Thyroid gland (tissue), 4 donors: ENCODE results near the gene ANO9. TPM values are rescaled to one million over a fixed set of nuclear protein-coding genes. Genes with fewer than 3 reads are reported as not detected.
A peak's percentile ranks its signal among the peaks of the same experiment; 100 is the strongest.

Source experiments
- DNase-seq, 2 donors: peaks; one replicate each; pipeline ENCODE4 v3.0.0-alpha.2; 2019
- H3K27ac ChIP-seq, 3 donors: fragments of 200-600 bp; sonication (generic); 1 replicate in 2 of 3; 2 replicates in 1 of 3; pipeline ENCODE4 v1.5.1; 2016 to 2019; ENCODE audit warnings: mild to moderate bottlenecking in 1 of 3, moderate library complexity in 1 of 3
- H3K27me3 ChIP-seq: fragments of 200-600 bp; sonication (generic); one replicate; pipeline ENCODE4 v1.5.1; 2019
- H3K36me3 ChIP-seq, 2 donors: fragments of 200-600 bp; sonication (generic); one replicate each; pipeline ENCODE4 v1.5.1; 2016 to 2019
- H3K4me1 ChIP-seq, 2 donors: fragments of 200-600 bp; sonication (generic); one replicate each; pipeline ENCODE4 v1.5.1; 2017 to 2019
- H3K4me3 ChIP-seq, 3 donors: fragments of 200-600 bp; sonication (generic); replicated peaks in 1 of 3; 1 replicate in 2 of 3; 2 replicates in 1 of 3; pipeline ENCODE4 v1.5.1; 2016; ENCODE audit warnings: mild to moderate bottlenecking in 1 of 3
- H3K9me3 ChIP-seq: fragments of 200-600 bp; sonication (generic); one replicate; pipeline ENCODE4 v1.5.1; 2017
- POLR2A ChIP-seq, 2 donors: fragments of 450-650 bp; IDR thresholded peaks; one replicate each; pipeline ENCODE4 v1.6.1; 2017; ENCODE audit warnings: antibody characterized with exemption in 2 of 2, mild to moderate bottlenecking in 2 of 2, moderate library complexity in 1 of 2
- WGBS, 2 donors: methylation state at CpG; one replicate each; pipeline ENCODE4 v1.1.5; 2017; 5-methylcytosine and 5-hydroxymethylcytosine counted together
- intact Hi-C: fragments of 100-400 bp; cut with DNase I; formaldehyde crosslinking; loops from one replicate; pipeline ENCODE4 v1.15.1; 2023
- total RNA-seq, 4 donors: library from RNA; depleted of rRNA; stranded (reverse); fragments of >200 nt; gene quantifications; one replicate each; pipeline ENCODE4 v1.2.3, GENCODE V29; 2016
- TF ChIP-seq, protein P1 (sequence below), 6 experiments: fragments of 200-600 bp in 3 of 6; fragments of 450-650 bp in 3 of 6; sonication (generic) in 3 of 6; IDR thresholded peaks; one replicate each; pipeline ENCODE4 v1.5.1; 2016 to 2019; ENCODE audit warnings: antibody characterized with exemption in 6 of 6, mild to moderate bottlenecking in 2 of 6, inconsistent platforms in 1 of 6, moderate library complexity in 1 of 6

ANO9 gene
- total RNA-seq, 4 donors from 2014 or later: 3.7 to 6.4 (median 4.7) TPM

DNA sequence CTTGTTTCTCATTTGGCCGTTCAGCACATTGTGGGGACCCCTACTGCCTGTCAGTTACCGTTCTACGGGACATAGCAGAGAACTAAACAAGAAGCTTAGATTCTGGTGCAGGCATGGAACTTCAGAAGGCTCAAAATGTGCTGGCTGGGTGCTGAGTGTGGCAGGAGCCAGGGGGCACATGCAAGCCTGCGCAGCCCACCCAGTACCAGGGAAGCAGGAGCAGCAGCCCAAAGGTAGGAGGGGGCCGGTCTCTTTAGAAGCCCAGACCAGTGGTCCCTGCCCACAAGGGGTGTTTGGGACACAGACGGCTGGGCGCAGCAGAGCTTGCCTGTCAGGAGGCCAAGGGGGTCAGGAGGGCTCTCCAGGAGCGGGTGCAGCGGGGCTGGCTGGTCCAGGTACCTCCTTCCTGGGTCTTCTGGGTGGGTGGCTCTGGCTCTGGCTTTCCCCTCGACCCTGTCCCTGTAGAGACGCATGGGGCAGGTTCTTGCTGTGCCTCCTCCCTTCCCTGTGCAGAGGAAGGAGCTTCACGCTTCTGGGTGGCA, 10.5 kb upstream of the ANO9 start:
- TF ChIP-seq POLR2A (IDR thresholded peaks at IDR 0.05): no peak
- TF ChIP-seq, protein P1, sequence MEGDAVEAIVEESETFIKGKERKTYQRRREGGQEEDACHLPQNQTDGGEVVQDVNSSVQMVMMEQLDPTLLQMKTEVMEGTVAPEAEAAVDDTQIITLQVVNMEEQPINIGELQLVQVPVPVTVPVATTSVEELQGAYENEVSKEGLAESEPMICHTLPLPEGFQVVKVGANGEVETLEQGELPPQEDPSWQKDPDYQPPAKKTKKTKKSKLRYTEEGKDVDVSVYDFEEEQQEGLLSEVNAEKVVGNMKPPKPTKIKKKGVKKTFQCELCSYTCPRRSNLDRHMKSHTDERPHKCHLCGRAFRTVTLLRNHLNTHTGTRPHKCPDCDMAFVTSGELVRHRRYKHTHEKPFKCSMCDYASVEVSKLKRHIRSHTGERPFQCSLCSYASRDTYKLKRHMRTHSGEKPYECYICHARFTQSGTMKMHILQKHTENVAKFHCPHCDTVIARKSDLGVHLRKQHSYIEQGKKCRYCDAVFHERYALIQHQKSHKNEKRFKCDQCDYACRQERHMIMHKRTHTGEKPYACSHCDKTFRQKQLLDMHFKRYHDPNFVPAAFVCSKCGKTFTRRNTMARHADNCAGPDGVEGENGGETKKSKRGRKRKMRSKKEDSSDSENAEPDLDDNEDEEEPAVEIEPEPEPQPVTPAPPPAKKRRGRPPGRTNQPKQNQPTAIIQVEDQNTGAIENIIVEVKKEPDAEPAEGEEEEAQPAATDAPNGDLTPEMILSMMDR (IDR thresholded peaks at IDR 0.05): no peak
- H3K36me3 ChIP-seq: no peaks in the 10 kb centered on the region
- H3K27ac ChIP-seq: no peak overlapping the region
- peaks cover 21 to 22% of the 10 kb centered on the region in 2 donors for H3K4me1 ChIP-seq
- no peaks in the 10 kb centered on the region for H3K27me3 ChIP-seq
- WGBS, 2 donors: 87 to 90% methylated on average over 9 to 10 of the region's 12 CpGs
- no peaks in the 10 kb centered on the region for H3K9me3 ChIP-seq
- H3K4me3 ChIP-seq: no peak overlapping the region
- DNase-seq: no peak
- intact Hi-C loops: loop anchor here (5.0 to 10.0 kb wide), 2 partner anchors 50 to 247 kb away; partner anchors contain the start of genes BET1L and RIC8A

DNA sequence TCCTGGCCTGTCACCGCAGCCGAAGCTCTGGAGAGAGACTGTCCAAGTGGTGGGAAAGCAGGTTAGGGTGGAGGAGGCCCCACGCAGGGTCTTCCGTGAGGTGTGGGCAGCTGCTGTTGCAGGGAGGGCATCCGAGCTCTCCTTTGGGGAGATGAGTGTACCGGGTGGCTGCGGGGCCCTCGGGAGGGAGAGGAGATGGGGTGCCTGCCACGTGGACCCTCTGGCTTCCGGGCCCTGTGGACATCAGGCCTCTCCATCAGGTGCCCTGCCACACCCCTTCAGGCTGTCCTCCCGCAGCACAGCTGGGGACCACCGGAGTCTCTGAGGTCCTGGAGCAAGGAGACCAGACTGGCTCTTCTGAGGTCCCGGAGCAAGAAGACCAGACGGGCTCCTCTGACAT, 9.9 kb upstream of the ANO9 start:
- intact Hi-C loops: loop anchor here (5.0 to 10.0 kb wide), 2 partner anchors 51 to 247 kb away; partner anchors contain the start of genes BET1L and RIC8A
- no peak overlapping the region for H3K27ac ChIP-seq

DNA sequence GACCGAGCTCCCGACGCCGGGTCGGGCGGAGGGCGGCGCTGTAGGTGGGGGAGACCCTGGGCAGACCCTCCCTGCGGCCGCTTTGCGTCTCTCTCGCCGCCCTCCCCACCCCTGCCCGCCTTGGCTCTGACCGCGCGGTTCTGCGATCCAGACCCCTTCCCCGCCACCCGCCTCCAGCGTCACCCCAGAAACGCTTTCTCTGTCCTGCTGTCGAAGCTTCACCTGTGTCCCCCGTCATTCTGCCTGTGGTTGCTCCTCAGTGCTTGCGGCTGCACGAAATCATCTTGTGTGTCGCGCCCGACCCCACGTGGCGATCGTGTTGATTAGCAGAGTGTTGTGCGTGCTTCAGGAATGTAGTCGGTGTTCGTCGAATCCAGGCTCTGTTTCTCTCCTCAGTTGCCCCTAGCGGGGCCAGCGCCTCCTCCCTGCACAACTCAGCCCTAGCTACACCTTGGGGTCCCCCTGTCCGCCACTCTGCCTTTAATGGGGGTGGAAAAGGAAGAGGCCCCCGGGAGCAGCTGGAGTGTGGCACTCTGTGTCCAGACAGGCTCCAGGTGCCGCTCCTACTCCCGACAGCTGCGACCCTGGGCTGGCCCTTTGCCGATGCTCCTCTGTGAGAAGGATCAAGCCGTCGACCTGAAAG, 9.1 kb upstream of the ANO9 start:
- WGBS, 2 donors: 1 to 6% methylated on average over 13 to 25 of the region's 46 CpGs
- TF ChIP-seq, protein P1 (IDR thresholded peaks at IDR 0.05): peak in 3 of 6 experiments; percentile 37 to 54 (median 45)
- TF ChIP-seq POLR2A (IDR thresholded peaks at IDR 0.05): no peak
- Histone ChIP-seq H3K4me1 (peaks cover 21 to 22% of the 10 kb centered on the region in 2 donors), H3K9me3 (no peaks in the 10 kb centered on the region), H3K27me3 (no peaks in the 10 kb centered on the region), H3K4me3 (peak overlapping the region; percentile 79 to 98 (median 93)), H3K36me3 (no peaks in the 10 kb centered on the region), H3K27ac (peak overlapping the region in 2 of 3 donors; percentile 92 to 96)
- peak; percentile 82 to 83 for DNase-seq
- intact Hi-C loops: loop anchor here (5.0 to 10.0 kb wide), 2 partner anchors 51 to 246 kb away; partner anchors contain the start of genes BET1L and RIC8A

More for the DNA sequence above, 9.9 kb upstream of the ANO9 start:
- Histone ChIP-seq H3K27me3 (no peaks in the 10 kb centered on the region), H3K4me3 (no peak overlapping the region), H3K4me1 (peaks cover 21 to 22% of the 10 kb centered on the region in 2 donors), H3K36me3 (no peaks in the 10 kb centered on the region), H3K9me3 (no peaks in the 10 kb centered on the region)
- TF ChIP-seq POLR2A (IDR thresholded peaks at IDR 0.05): no peak
- TF ChIP-seq, protein P1 (IDR thresholded peaks at IDR 0.05): no peak
- DNase-seq: no peak
- 86 to 94% methylated on average over 10 to 14 of the region's 14 CpGs for WGBS, 2 donors

DNA sequence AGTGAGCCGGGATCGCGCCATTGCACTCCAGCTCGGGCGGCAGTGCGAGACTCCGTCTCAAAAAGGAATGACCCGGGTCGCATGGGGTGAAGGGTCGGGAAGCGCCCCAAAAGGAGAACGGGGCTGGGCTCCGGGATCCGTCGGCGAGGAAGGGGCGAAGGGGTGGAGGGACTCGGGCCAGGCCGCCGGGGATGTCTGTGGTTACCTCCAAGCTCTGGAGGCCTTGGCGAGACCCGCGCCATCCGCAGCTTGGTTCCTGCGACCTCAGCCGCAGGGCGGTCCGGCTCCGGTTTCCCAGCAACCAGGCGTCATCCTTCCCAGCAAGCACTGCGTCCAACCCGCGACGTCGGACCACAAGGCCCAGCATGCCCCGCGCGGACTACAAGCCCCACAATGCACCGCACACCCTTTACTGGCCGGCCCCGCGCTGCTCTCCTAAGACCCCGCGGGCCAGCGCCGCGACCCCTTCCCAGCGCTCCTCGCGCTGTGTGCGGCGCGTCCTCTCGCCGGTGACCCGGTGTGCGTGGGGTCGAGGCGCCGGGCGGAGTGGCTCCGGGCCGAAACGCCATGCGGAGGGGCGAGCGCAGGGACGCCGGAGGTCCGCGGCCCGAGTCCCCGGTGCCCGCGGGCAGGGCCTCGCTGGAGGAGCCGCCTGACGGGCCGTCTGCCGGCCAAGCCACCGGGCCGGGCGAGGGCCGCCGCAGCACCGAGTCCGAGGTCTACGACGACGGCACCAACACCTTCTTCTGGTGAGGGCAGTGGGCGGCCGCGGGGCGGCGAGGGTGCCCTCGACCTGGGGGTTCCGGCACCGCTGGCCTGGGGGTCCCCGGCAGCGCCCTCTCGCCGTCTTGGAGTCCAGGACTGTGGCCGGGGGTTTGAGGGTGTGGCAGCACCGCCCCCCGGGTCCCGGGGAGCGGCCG, 8.3 kb upstream of the ANO9 start, which contains the start of gene PTDSS2:
Gene PTDSS2, plus strand, starts transcription at position 391 of the 920 bp plus-strand sequence. Its CDS starts 177 bp downstream, at position 568.
- intact Hi-C loops: loop anchor here (5.0 to 10.0 kb wide), 2 partner anchors 52 to 245 kb away; partner anchors contain the start of genes BET1L and RIC8A

More for the DNA sequence above, 8.3 kb upstream of the ANO9 start, which contains the start of gene PTDSS2:
- DNase-seq: peak; percentile 97
- peaks cover 21 to 22% of the 10 kb centered on the region in 2 donors for H3K4me1 ChIP-seq
- H3K9me3 ChIP-seq: no peaks in the 10 kb centered on the region
- TF ChIP-seq, protein P1 (IDR thresholded peaks at IDR 0.05): peak in 1 of 6 experiments; percentile 22
- peak in 1 of 2 donors; percentile 88 for TF ChIP-seq POLR2A (IDR thresholded peaks at IDR 0.05)
- peak within 1 kb of the TSS; percentile 72 to 96 (median 92) for H3K27ac ChIP-seq
- H3K27me3 ChIP-seq: no peaks in the 10 kb centered on the region
- no peaks in the 10 kb centered on the region for H3K36me3 ChIP-seq
- WGBS, 2 donors: 2% methylated on average over 20 to 27 of the region's 108 CpGs
- H3K4me3 ChIP-seq: peak within 1 kb of the TSS; percentile 79 to 98 (median 93)
